Activated CD4-positive, alpha-beta T cell treated with anti-CD3 and anti-CD28 coated beads for 36 hours (primary cell): ENCODE measurements around the gene SYDE1. TPM values are rescaled to one million over a fixed set of nuclear protein-coding genes. Genes with fewer than 3 reads are reported as not detected.

Experiments
- ATAC-seq: fragments of 200-7000 bp; cut with Tn5 transposase; one replicate; pipeline ENCODE4 v1.10.0; 2021; ENCODE audit warnings: mild to moderate bottlenecking, moderate library complexity
- CTCF ChIA-PET: fragments of 350-600 bp; sonication (Branson Sonifier 250); formaldehyde crosslinking; loops from one replicate; lab custom pipeline; 2021; ENCODE audit warnings: antibody characterized with exemption; lab: Charles Lee
- POLR2A ChIA-PET: fragments of 350-600 bp; sonication (Branson Sonifier 250); formaldehyde crosslinking; loops from one replicate; lab custom pipeline; 2021; ENCODE audit warnings: antibody characterized with exemption, inconsistent platforms; lab: Charles Lee
- DNase-seq: peaks from one replicate; pipeline ENCODE4 v3.0.0-alpha.2; 2020
- H3K27ac Mint-ChIP-seq: one replicate; pipeline ENCODE4 v1.8.0; 2021; ENCODE audit warnings: mixed read lengths
- H3K27me3 Mint-ChIP-seq: one replicate; pipeline ENCODE4 v1.8.0; 2021; ENCODE audit warnings: mixed read lengths
- H3K36me3 Mint-ChIP-seq: one replicate; pipeline ENCODE4 v1.8.0; 2021; ENCODE audit warnings: low read depth, mixed read lengths
- H3K4me1 Mint-ChIP-seq: one replicate; pipeline ENCODE4 v1.8.0; 2021; ENCODE audit warnings: mixed read lengths
- H3K4me3 Mint-ChIP-seq: one replicate; pipeline ENCODE4 v1.8.0; 2021; ENCODE audit warnings: mild to moderate bottlenecking, moderate library complexity, mixed read lengths
- H3K9me3 Mint-ChIP-seq: one replicate; pipeline ENCODE4 v1.8.0; 2021; ENCODE audit warnings: low read depth, mixed read lengths
- intact Hi-C, 2 experiments: fragments of 100-400 bp; cut with DNase I in 1 of 2; cut with micrococcal nuclease in 1 of 2; formaldehyde crosslinking; loops; one replicate each; pipeline versions ENCODE4 v1.14.2 to v1.15.1; 2022 to 2024; cut with DNase I, micrococcal nuclease
- total RNA-seq, 2 experiments: library from RNA; stranded (reverse); gene quantifications; one replicate each; pipeline ENCODE4 v1.2.3, GENCODE V29; 2021

Gene SYDE1
- total RNA-seq, 2 experiments from 2014 or later = 2.1 to 3.3 TPM

GRCh38 chr19:15118248-15118647 is 11.0 kb downstream of the SYDE1 start:
- peaks cover 41% of the 10 kb centered on the region for H3K36me3 Mint-ChIP-seq
- H3K27me3 Mint-ChIP-seq = no peaks in the 10 kb centered on the region
- no peak overlapping the region for H3K27ac Mint-ChIP-seq
- ChIA-PET POLR2A (no interaction called here), CTCF (no interaction called here)
- peaks cover 2% of the 10 kb centered on the region for H3K4me1 Mint-ChIP-seq
- H3K4me3 Mint-ChIP-seq = no peak overlapping the region
- no peaks in the 10 kb centered on the region for H3K9me3 Mint-ChIP-seq
- DNase-seq (no peak), ATAC-seq (no peak)
- intact Hi-C loops = no loop called here

- no peaks in the 10 kb centered on the region for H3K27me3 Mint-ChIP-seq
- H3K36me3 Mint-ChIP-seq = peaks cover 42% of the 10 kb centered on the region
- no peaks in the 10 kb centered on the region for H3K9me3 Mint-ChIP-seq
- ChIA-PET POLR2A (no interaction called here), CTCF (interaction anchor here (0.6 to 0.8 kb wide), 3 partner anchors 11 to 53 kb away, joined by 3 to 5 read pairs (median 3); no protein-coding TSS in a partner anchor)
- no peak for ATAC-seq
- H3K4me3 Mint-ChIP-seq = no peak overlapping the region
- intact Hi-C loops = no loop called here
- peaks cover 3% of the 10 kb centered on the region for H3K4me1 Mint-ChIP-seq
- DNase-seq = no peak
- no peak overlapping the region for H3K27ac Mint-ChIP-seq
Measured at GRCh38 chr19:15118789-15119494, 11.7 kb downstream of the SYDE1 start.

GRCh38 chr19:15120135-15121026 is 13.2 kb downstream of the SYDE1 start:
- Mint-ChIP-seq H3K27me3 (no peaks in the 10 kb centered on the region), H3K4me3 (no peak overlapping the region), H3K36me3 (peaks cover 35% of the 10 kb centered on the region), H3K9me3 (no peaks in the 10 kb centered on the region), H3K27ac (peak overlapping the region; percentile 49), H3K4me1 (peaks cover 9% of the 10 kb centered on the region)
- DNase-seq (no peak), ATAC-seq (no peak)
- ChIA-PET POLR2A (interaction anchor here (0.5 kb wide), 1 partner anchor 29 kb away, joined by 3 read pairs; no protein-coding TSS in a partner anchor), CTCF (interaction anchor here (0.5 to 1.9 kb wide), 4 partner anchors 9 to 262 kb away, joined by 3 to 8 read pairs (median 4); no protein-coding TSS in a partner anchor)
- intact Hi-C loops = loop anchor here in 1 of 2 experiments (10.0 kb wide), 1 partner anchor 954 kb away; the partner anchor contains the start of gene TPM4

GRCh38 chr19:15122331-15123030 is 15.3 kb downstream of the SYDE1 start:
- H3K9me3 Mint-ChIP-seq = no peaks in the 10 kb centered on the region
- intact Hi-C loops = loop anchor here in 1 of 2 experiments (10.0 kb wide), 1 partner anchor 952 kb away; the partner anchor contains the start of gene TPM4
- peaks cover 35% of the 10 kb centered on the region for H3K36me3 Mint-ChIP-seq
- H3K4me3 Mint-ChIP-seq = no peak overlapping the region
- ATAC-seq (no peak), DNase-seq (no peak)
- no peaks in the 10 kb centered on the region for H3K27me3 Mint-ChIP-seq
- peaks cover 12% of the 10 kb centered on the region for H3K4me1 Mint-ChIP-seq
- H3K27ac Mint-ChIP-seq = no peak overlapping the region
- CTCF ChIA-PET = no interaction called here
- POLR2A ChIA-PET = interaction anchor here (0.6 kb wide), 1 partner anchor 27 kb away, joined by 3 read pairs; no protein-coding TSS in a partner anchor

GRCh38 chr19:15123031-15123890 is 16.1 kb downstream of the SYDE1 start:
- Mint-ChIP-seq H3K27ac (no peak overlapping the region), H3K9me3 (no peaks in the 10 kb centered on the region), H3K27me3 (no peaks in the 10 kb centered on the region), H3K4me1 (peaks cover 15% of the 10 kb centered on the region), H3K36me3 (peaks cover 35% of the 10 kb centered on the region), H3K4me3 (peak overlapping the region; percentile 87)
- ChIA-PET CTCF (interaction anchor here (2.8 kb wide), 1 partner anchor 22 kb away, joined by 13 read pairs; no protein-coding TSS in a partner anchor), POLR2A (no interaction called here)
- intact Hi-C loops = loop anchor here in 1 of 2 experiments (10.0 kb wide), 1 partner anchor 952 kb away; the partner anchor contains the start of gene TPM4
- ATAC-seq = no peak
- DNase-seq = no peak

- Mint-ChIP-seq H3K27me3 (no peaks in the 10 kb centered on the region), H3K4me3 (peak overlapping the region; percentile 87), H3K9me3 (no peaks in the 10 kb centered on the region), H3K4me1 (peaks cover 19% of the 10 kb centered on the region), H3K27ac (no peak overlapping the region), H3K36me3 (peaks cover 29% of the 10 kb centered on the region)
- ATAC-seq (no peak), DNase-seq (no peak)
- POLR2A ChIA-PET = no interaction called here
- intact Hi-C loops = loop anchor here (2.0 to 10.0 kb wide), 5 partner anchors 31 to 951 kb away; partner anchors contain the start of gene TPM4 (in 1 of the 2)
- CTCF ChIA-PET = interaction anchor here (0.6 to 2.8 kb wide), 5 partner anchors 11 to 380 kb away, joined by 3 to 13 read pairs (median 3); no protein-coding TSS in a partner anchor
Measured at GRCh38 chr19:15123900-15124299, 16.7 kb downstream of the SYDE1 start.

- POLR2A ChIA-PET = interaction anchor here (1.2 kb wide), 1 partner anchor 10 kb away, joined by 3 read pairs; no protein-coding TSS in a partner anchor
- Mint-ChIP-seq H3K36me3 (peaks cover 22% of the 10 kb centered on the region), H3K4me3 (peak overlapping the region; percentile 87), H3K27me3 (no peaks in the 10 kb centered on the region), H3K27ac (peak overlapping the region; percentile 96), H3K9me3 (no peaks in the 10 kb centered on the region), H3K4me1 (peaks cover 25% of the 10 kb centered on the region)
- DNase-seq (no peak), ATAC-seq (no peak)
- CTCF ChIA-PET = interaction anchor here (0.6 to 2.8 kb wide), 7 partner anchors 10 to 390 kb away, joined by 3 to 13 read pairs (median 3); no protein-coding TSS in a partner anchor
- intact Hi-C loops = loop anchor here (1.0 to 10.0 kb wide), 21 partner anchors 17 to 1117 kb away; partner anchors contain the start of genes AKAP8 (in 1 of the 2), AP1M1 (in 1 of the 2), DNAJB1 (in 1 of the 2) and NDUFB7 (in 1 of the 2)
Measured at GRCh38 chr19:15124572-15125231, 17.5 kb downstream of the SYDE1 start.

- peaks cover 20% of the 10 kb centered on the region for H3K36me3 Mint-ChIP-seq
- H3K27ac Mint-ChIP-seq = peak overlapping the region; percentile 96
- H3K4me1 Mint-ChIP-seq = peaks cover 32% of the 10 kb centered on the region
- peak; percentile 99 for DNase-seq
- intact Hi-C loops = loop anchor here (1.0 to 10.0 kb wide), 21 partner anchors 18 to 1118 kb away; partner anchors contain the start of genes AKAP8 (in 1 of the 2), AP1M1 (in 1 of the 2), DNAJB1 (in 1 of the 2) and NDUFB7 (in 1 of the 2)
- ATAC-seq = peak; percentile 91
- ChIA-PET CTCF (interaction anchor here (0.5 to 2.8 kb wide), 10 partner anchors 11 to 1230 kb away, joined by 3 to 13 read pairs (median 4); no protein-coding TSS in a partner anchor), POLR2A (interaction anchor here (0.5 to 1.2 kb wide), 6 partner anchors 11 to 1762 kb away, joined by 3 to 7 read pairs (median 3); partner anchors contain the start of gene AKAP8L)
- H3K4me3 Mint-ChIP-seq = peak overlapping the region; percentile 87
- H3K9me3 Mint-ChIP-seq = no peaks in the 10 kb centered on the region
- H3K27me3 Mint-ChIP-seq = no peaks in the 10 kb centered on the region
Measured at GRCh38 chr19:15125232-15126067, 18.2 kb downstream of the SYDE1 start.
